ENCODE data around the gene NME3.
A peak's percentile ranks its signal among the peaks of the same experiment; 100 is the strongest.

NME3 gene

GRCh38 chr16:1769402-1770300, 1.7 kb downstream of the NME3 start:
- DNase-seq (ENCODE audit: low read depth, low spot score), result no peak

DNA sequence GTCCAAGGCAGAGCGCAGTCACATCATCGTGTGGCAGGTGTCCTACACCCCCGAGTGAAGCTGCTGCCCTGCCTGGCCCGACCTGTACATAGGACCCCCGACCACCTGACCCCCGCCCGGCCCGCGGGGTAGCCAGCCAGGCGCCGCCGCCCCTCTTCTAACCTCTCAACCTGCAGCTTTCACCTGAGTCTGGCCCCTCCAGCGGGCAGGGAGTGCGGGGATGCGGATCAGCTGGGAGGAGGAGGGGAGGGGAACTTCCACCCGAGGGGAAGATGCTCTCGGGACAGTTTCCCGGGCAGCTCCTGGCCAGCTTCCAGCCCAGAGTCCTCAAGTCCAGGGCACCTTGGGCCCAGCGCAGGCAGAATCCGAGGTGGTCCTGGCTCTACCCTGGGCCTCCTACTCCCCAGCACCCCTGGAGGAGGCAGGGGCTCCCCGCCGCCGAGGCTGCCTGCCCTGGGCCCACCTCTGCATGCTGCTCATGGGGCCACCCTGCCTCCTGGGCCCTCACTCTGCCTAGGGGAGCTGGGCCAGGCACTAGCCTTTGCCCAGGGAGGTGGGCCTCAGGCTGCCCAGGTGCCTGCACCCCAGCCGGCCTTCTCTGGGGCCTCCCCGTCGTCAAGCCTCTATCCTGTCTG, 2.5 kb downstream of the NME3 start:
- no peak for DNase-seq (ENCODE audit: low read depth, low spot score)

DNA sequence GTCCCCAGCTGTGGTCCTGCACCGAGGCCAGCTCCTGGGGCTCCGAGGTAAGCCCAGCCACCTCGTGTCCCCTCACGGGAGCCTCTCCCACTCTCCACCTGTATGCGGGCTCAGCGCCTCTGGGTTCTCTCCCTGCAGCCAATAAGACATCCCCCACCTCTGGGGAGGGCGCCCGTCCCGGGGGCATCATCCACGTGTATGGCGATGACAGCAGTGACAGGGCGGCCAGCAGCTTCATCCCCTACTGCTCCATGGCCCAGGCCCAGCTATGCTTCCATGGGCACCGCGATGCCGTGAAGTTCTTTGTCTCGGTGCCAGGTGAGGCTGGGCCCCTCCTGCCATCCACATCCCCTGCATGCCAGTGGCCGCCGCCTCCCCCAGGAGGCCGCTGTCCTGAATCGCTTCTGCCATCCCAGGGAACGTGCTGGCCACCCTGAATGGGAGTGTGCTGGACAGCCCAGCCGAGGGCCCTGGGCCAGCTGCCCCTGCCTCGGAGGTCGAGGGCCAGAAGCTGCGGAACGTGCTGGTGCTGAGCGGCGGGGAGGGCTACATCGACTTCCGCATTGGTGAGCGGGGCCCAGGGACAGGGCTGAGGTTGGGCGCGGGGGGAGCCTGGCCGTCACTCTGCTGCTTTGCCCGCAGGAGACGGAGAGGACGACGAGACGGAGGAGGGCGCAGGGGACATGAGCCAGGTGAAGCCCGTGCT, 3.1 kb downstream of the NME3 start:
- DNase-seq (ENCODE audit: low read depth, low spot score), result no peak

GRCh38 chr16:1767116-1767994, 4.0 kb downstream of the NME3 start:
- no peak for DNase-seq (ENCODE audit: low read depth, low spot score)

- no peak for DNase-seq (ENCODE audit: low read depth, low spot score)
Measured at GRCh38 chr16:1766701-1767100, 4.6 kb downstream of the NME3 start.

DNA sequence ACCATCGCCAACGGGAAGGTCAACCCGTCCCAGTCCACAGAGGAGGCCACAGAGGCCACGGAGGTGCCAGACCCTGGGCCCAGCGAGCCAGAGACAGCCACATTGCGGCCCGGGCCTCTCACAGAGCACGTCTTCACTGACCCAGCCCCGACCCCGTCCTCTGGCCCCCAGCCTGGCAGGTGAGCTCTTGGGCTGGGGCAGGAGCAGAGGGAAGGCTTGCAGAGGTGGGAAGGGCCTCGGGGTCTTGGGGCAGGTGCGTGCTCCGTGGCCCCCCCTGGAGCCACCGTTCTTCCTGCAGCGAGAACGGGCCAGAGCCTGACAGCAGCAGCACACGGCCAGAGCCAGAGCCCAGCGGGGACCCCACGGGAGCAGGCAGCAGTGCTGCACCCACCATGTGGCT, 5.1 kb downstream of the NME3 start:
- DNase-seq (ENCODE audit: low read depth, low spot score), result no peak

- DNase-seq (ENCODE audit: low read depth, low spot score), result no peak
Measured at GRCh38 chr16:1765826-1766225, 5.5 kb downstream of the NME3 start.

DNA sequence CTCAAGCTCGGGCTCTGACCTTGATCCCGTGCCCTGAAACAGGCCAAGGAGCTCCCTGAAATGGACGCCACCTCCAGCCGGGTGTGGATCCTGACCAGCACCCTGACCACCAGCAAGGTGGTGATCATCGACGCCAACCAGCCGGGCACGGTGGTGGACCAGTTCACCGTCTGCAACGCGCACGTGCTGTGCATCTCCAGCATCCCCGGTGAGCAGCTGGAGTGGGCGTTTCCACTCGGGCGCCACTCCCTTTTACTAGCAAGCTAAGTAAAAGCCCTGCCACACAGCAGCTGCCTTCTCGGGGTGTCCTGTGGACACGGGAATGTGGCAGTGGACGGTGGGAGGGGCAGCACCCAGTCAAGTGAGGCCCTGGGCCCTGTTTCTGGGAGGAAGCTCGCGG, 6.4 kb downstream of the NME3 start:
- DNase-seq (ENCODE audit: low read depth, low spot score), result no peak

- peak; percentile 92 for DNase-seq (ENCODE audit: low read depth, low spot score)
Measured at GRCh38 chr16:1763521-1764511, 7.5 kb downstream of the NME3 start.

- no peak for DNase-seq (ENCODE audit: low read depth, low spot score)
Measured at GRCh38 chr16:1762879-1763520, 8.3 kb downstream of the NME3 start.

GRCh38 chr16:1762196-1762878, 9.0 kb downstream of the NME3 start:
- DNase-seq (ENCODE audit: low read depth, low spot score), result no peak

- DNase-seq (ENCODE audit: low read depth, low spot score), result no peak
Measured at GRCh38 chr16:1761751-1762150, 9.6 kb downstream of the NME3 start.

DNA sequence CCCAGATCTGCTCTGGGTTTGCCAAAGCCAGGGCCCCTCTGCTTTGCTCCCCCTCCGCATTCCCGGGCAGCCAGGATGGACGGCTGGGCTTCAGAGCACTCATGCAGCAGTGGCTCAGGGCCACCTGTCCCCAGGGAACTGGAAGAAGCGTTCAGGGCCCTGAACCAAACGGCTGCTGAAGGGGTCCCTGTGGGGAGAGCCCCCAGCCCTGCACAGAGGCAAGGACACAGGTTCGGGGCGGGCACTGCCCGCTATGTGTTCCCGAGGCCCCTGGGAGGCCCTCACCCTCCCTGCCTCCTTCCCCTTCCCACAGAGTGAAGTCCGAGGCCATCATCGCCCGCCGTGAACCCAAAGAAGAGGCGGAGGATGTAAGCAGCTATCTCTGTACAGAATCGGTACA, 10.4 kb downstream of the NME3 start:
- DNase-seq (ENCODE audit: low read depth, low spot score), result no peak

DNA sequence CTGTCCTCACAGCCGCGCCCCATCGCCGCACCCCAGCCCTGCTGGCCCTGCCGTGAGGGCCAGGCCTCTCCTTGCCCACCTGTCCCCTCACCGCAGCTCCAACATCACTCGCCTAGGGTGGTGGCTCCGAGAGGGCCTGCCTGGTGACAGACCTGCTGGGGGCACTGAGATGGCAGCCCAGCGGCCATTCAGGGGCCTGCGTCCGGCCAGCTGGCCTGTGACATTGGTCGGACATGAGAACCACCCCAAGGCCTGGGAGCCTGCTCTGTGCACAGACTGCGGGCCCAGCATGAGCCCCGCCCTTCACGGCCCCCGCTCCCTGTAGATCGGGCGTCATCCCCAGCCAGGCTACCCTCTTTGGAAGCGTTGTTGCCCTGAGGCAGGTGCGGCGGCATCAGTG, 11.8 kb downstream of the NME3 start:
- no peak for DNase-seq (ENCODE audit: low read depth, low spot score)

- DNase-seq (ENCODE audit: low read depth, low spot score), result no peak
Measured at GRCh38 chr16:1758923-1759322, 12.4 kb downstream of the NME3 start.

- no peak for DNase-seq (ENCODE audit: low read depth, low spot score)
Measured at GRCh38 chr16:1757714-1758461, 13.5 kb downstream of the NME3 start.

DNA sequence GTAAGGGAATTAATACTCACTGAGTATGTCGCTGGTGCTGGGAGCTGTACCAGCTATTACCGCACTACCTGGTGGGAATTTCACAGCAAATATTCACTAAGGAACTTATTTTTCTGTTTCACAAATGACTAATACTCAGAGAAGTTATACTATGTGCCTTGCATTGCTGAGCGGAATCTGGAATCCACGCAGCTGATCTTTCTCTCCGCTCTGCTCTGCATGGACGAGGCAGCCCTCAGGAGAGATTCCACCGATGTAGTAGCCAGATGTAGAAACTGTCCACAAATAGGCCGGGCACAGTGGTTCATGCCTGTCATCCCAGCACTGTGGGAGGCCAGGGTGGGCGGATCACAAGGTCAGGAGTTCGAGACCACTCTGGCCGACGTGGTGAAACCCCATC, 17.1 kb downstream of the NME3 start:
- no peak for DNase-seq (ENCODE audit: low read depth, low spot score)

- DNase-seq (ENCODE audit: low read depth, low spot score), result no peak
Measured at GRCh38 chr16:1752853-1753252, 18.5 kb downstream of the NME3 start.

GRCh38 chr16:1751946-1752345, 19.4 kb downstream of the NME3 start:
- no peak for DNase-seq (ENCODE audit: low read depth, low spot score)

All from ELF-1 (cell line).